HCT116 (cell line): ENCODE data around the gene MLLT11. TPM values are rescaled to one million over a fixed set of nuclear protein-coding genes. Genes with fewer than 3 reads are reported as not detected.
A peak's percentile ranks its signal among the peaks of the same experiment; 100 is the strongest.

Experiments used
- ATAC-seq: fragments of 200-7000 bp; cut with Tn5 transposase; 2 replicates; pipeline ENCODE4 v1.9.1; 2020; ENCODE audit warnings: mild to moderate bottlenecking, moderate library complexity
- BruUV-seq: library from RNA; stranded (reverse); fragments of 400-500 nt; replicated peaks from 2 replicates; lab custom pipeline; 2021; lab: Mats Ljungman, UMichigan
- CTCF ChIA-PET: fragments of 300-600 bp; sonication (Branson Sonifier 250); formaldehyde crosslinking; loops from one replicate; lab custom pipeline; 2021; ENCODE audit warnings: antibody characterized with exemption; lab: Charles Lee
- POLR2A ChIA-PET: fragments of 300-600, 350-600 bp; sonication (Branson Sonifier 250); formaldehyde crosslinking; loops from one replicate; lab custom pipeline; 2021; ENCODE audit warnings: antibody characterized with exemption; lab: Charles Lee
- RAD21 ChIA-PET, 2 experiments: fragments of 300-600 bp; sonication (Branson Sonifier 250); formaldehyde crosslinking; loops; one replicate each; lab custom pipeline; 2023; ENCODE audit warnings: low total read pairs in 2 of 2; ENCODE audit not compliant: uncharacterized antibody in 2 of 2, unreplicated experiment in 2 of 2, low non-redundant PET in 1 of 2; lab: Charles Lee
- DNase-seq: peaks from one replicate; pipeline ENCODE4 v3.0.0-alpha.2; 2010; ENCODE audit warnings: low read depth, low spot score
- H2AFZ ChIP-seq: fragments of 200-600 bp; shearing (Covaris generic), sonication (generic); 2 replicates; pipeline ENCODE4 v1.6.1; 2017; ENCODE audit warnings: low read depth, mixed run types, mixed read lengths, antibody characterized with exemption, low read length; ENCODE audit not compliant: poor library complexity, severe bottlenecking
- H3K27ac ChIP-seq: 2 replicates; pipeline ENCODE4 v1.5.1; 2012; ENCODE audit warnings: low read depth, low read length
- H3K27me3 ChIP-seq: fragments of 200-600 bp; sonication (generic); 2 replicates; pipeline ENCODE4 v1.6.1; 2016; ENCODE audit warnings: mixed run types, low read length, mixed read lengths; ENCODE audit not compliant: insufficient read depth
- H3K36me3 ChIP-seq, 2 experiments: fragments of 200-500 bp in 1 of 2; fragments of 200-600 bp in 1 of 2; sonication (Bioruptor generic) in 1 of 2; sonication (generic) in 1 of 2; 2 replicates each; pipeline versions ENCODE4 v1.5.1 to v1.6.1; 2014 to 2016; ENCODE audit warnings: low read length in 2 of 2, inconsistent platforms in 1 of 2, mixed read lengths in 1 of 2, mixed run types in 1 of 2; ENCODE audit not compliant: insufficient read depth in 2 of 2, control insufficient read depth in 1 of 2
- H3K4me1 ChIP-seq, 2 experiments: fragments of 200-600 bp in 1 of 2; sonication (generic) in 1 of 2; 2 replicates each; pipeline versions ENCODE4 v1.5.1 to v1.6.1; 2012 to 2017; ENCODE audit warnings: low read length in 2 of 2, inconsistent platforms in 1 of 2, mild to moderate bottlenecking in 1 of 2, mixed read lengths in 1 of 2, mixed run types in 1 of 2, moderate library complexity in 1 of 2; ENCODE audit not compliant: insufficient read depth in 2 of 2, control insufficient read depth in 1 of 2
- H3K4me2 ChIP-seq: fragments of 200-600 bp; sonication (generic); 2 replicates; pipeline ENCODE4 v1.6.1; 2017; ENCODE audit warnings: mixed run types, low read length, mixed read lengths
- H3K4me3 ChIP-seq, 2 experiments: fragments of 200-600 bp in 1 of 2; sonication (generic) in 1 of 2; replicated peaks in 1 of 2; 2 replicates each; pipeline ENCODE4 v1.5.1; 2011 to 2016; ENCODE audit warnings: low read length in 2 of 2, control low read depth in 1 of 2, low read depth in 1 of 2, mild to moderate bottlenecking in 1 of 2, mixed read lengths in 1 of 2, mixed run types in 1 of 2
- H3K79me2 ChIP-seq: fragments of 200-600 bp; sonication (generic); 2 replicates; pipeline ENCODE4 v1.6.1; 2017; ENCODE audit warnings: mild to moderate bottlenecking, mixed run types, low read length, moderate library complexity, mixed read lengths; ENCODE audit not compliant: insufficient read depth
- H3K9ac ChIP-seq: fragments of 200-600 bp; sonication (generic); 2 replicates; pipeline ENCODE4 v1.6.1; 2016; ENCODE audit warnings: low read length, mixed read lengths
- H3K9me2 ChIP-seq: fragments of 200-600 bp; sonication (generic), shearing (Covaris generic); 2 replicates; pipeline ENCODE4 v1.6.1; 2017; ENCODE audit warnings: mixed run types, mild to moderate bottlenecking, moderate library complexity; ENCODE audit not compliant: insufficient read depth
- H3K9me3 ChIP-seq, 2 experiments: fragments of 200-500 bp in 1 of 2; fragments of 200-600 bp in 1 of 2; sonication (Bioruptor generic) in 1 of 2; sonication (generic) in 1 of 2; 2 replicates each; pipeline ENCODE4 v1.6.1; 2014 to 2017; ENCODE audit warnings: low read length in 2 of 2, mixed read lengths in 2 of 2, inconsistent platforms in 1 of 2, low read depth in 1 of 2, mild to moderate bottlenecking in 1 of 2, mixed run types in 1 of 2, moderate library complexity in 1 of 2; ENCODE audit not compliant: control insufficient read depth in 1 of 2, insufficient read depth in 1 of 2
- H4K20me1 ChIP-seq: fragments of 200-600 bp; sonication (generic), shearing (Covaris generic); 2 replicates; pipeline ENCODE4 v1.6.1; 2017; ENCODE audit warnings: mixed run types, mild to moderate bottlenecking, moderate library complexity; ENCODE audit not compliant: insufficient read depth
- CBX3 ChIP-seq: IDR thresholded peaks from 2 replicates; pipeline ENCODE4 v1.6.1; 2012; ENCODE audit warnings: low read depth
- CEBPB ChIP-seq: IDR thresholded peaks from 2 replicates; pipeline ENCODE4 v1.6.1; 2012; ENCODE audit warnings: low read depth
- EGR1 ChIP-seq: IDR thresholded peaks from 2 replicates; pipeline ENCODE4 v1.6.1; 2012; ENCODE audit warnings: low read depth
- MAX ChIP-seq: IDR thresholded peaks from 2 replicates; pipeline ENCODE4 v1.6.1; 2012
- POLR2A ChIP-seq: IDR thresholded peaks from 2 replicates; pipeline ENCODE4 v1.7.0; 2011; ENCODE audit warnings: borderline replicate concordance; ENCODE audit not compliant: insufficient read depth, insufficient read length; ENCODE audit errors: extremely low read depth
- POLR2AphosphoS5 ChIP-seq: IDR thresholded peaks from 2 replicates; pipeline ENCODE4 v1.6.1; 2011; ENCODE audit warnings: mild to moderate bottlenecking, low read depth, low read length, moderate library complexity
- RAD21 ChIP-seq: IDR thresholded peaks from 2 replicates; pipeline ENCODE4 v1.6.1; 2012; ENCODE audit warnings: low read depth, mild to moderate bottlenecking
- SIN3A ChIP-seq: IDR thresholded peaks from 2 replicates; pipeline ENCODE4 v1.6.1; 2012; ENCODE audit warnings: low read depth
- SP1 ChIP-seq: IDR thresholded peaks from 2 replicates; pipeline ENCODE4 v1.6.1; 2012; ENCODE audit warnings: low read depth
- TCF7L2 ChIP-seq: IDR thresholded peaks from 2 replicates; pipeline ENCODE4 v1.7.0; 2011; ENCODE audit warnings: borderline replicate concordance, inconsistent platforms; ENCODE audit not compliant: insufficient read depth, insufficient read length; ENCODE audit errors: extremely low read depth
- YY1 ChIP-seq: IDR thresholded peaks from 2 replicates; pipeline ENCODE4 v1.6.1; 2011; ENCODE audit warnings: low read length, low read depth, moderate library complexity, mild to moderate bottlenecking; ENCODE audit not compliant: insufficient replicate concordance; ENCODE audit errors: extremely low read depth
- ZBTB33 ChIP-seq: IDR thresholded peaks from 2 replicates; pipeline ENCODE4 v1.6.1; 2011; ENCODE audit warnings: mild to moderate bottlenecking, low read length, moderate library complexity; ENCODE audit not compliant: insufficient replicate concordance; ENCODE audit errors: extremely low read depth
- ZFX ChIP-seq: fragments of 450-650 bp; IDR thresholded peaks from 2 replicates; pipeline ENCODE4 v1.6.1; 2017
- ZNF274 ChIP-seq: fragments of 200-500 bp; sonication (Bioruptor generic); IDR thresholded peaks from 2 replicates; pipeline ENCODE4 v1.6.1; 2014; ENCODE audit warnings: mild to moderate bottlenecking, low read depth, low read length, inconsistent platforms
- intact Hi-C: fragments of 100-400 bp; cut with micrococcal nuclease; formaldehyde crosslinking; loops from 2 replicates; pipeline ENCODE4 v1.10.0; 2022
- total RNA-seq: library from RNA; stranded (reverse); gene quantifications from one replicate; pipeline ENCODE4 v1.2.1, GENCODE V29; 2021; ENCODE audit not compliant: unreplicated experiment

The MLLT11 gene
- total RNA-seq, 1 experiment from 2014 or later, result 0.17 TPM

- DNase-seq (no peak), ATAC-seq (no peak)
- no peak overlapping the region for H2AFZ ChIP-seq
- no peaks in the 10 kb centered on the region for H3K27me3 ChIP-seq
- no peaks in the 10 kb centered on the region for H3K36me3 ChIP-seq
- intact Hi-C loops, result no loop called here
- H3K9ac ChIP-seq, result no peak overlapping the region
- peaks cover 22 to 32% of the 10 kb centered on the region in 2 experiments for H3K4me1 ChIP-seq
- no peak for TF ChIP-seq MAX
- TF ChIP-seq RAD21, result no peak
- no peak for TF ChIP-seq SIN3A
- no peak for TF ChIP-seq SP1
- no peak for TF ChIP-seq YY1
- no peak for TF ChIP-seq POLR2AphosphoS5
- TF ChIP-seq CEBPB, result no peak
- TF ChIP-seq ZFX, result no peak
- TF ChIP-seq CBX3, result no peak
- CTCF ChIA-PET, result no interaction called here
- H3K9me3 ChIP-seq, result no peaks in the 10 kb centered on the region
- RAD21 ChIA-PET, result no interaction called here
- 0 out of 4 replicates have a peak overlapping the region, but pooled peaks of 1 of the 2 experiments have one; percentile 78 for H3K4me3 ChIP-seq
- H3K4me2 ChIP-seq, result peak overlapping the region; percentile 86
- no peaks in the 10 kb centered on the region for H3K9me2 ChIP-seq
- POLR2A ChIA-PET, result no interaction called here
- no peaks in the 10 kb centered on the region for H4K20me1 ChIP-seq
- no TSS peak for BruUV-seq
- no peak overlapping the region for H3K27ac ChIP-seq
- H3K79me2 ChIP-seq, result no peaks in the 10 kb centered on the region; the same call in 1 of the 2 replicates
These were observed 8.9 kb downstream of the MLLT11 start for GRCh38 chr1:151069103-151069486.

- ChIA-PET POLR2A (interaction anchor here (0.5 to 1.5 kb wide), 6 partner anchors 8 to 452 kb away, joined by 3 to 5 read pairs (median 4); partner anchors contain the start of gene CDC42SE1), RAD21 (interaction anchor here (0.7 to 0.9 kb wide), 2 partner anchors 43 to 84 kb away, joined by 3 read pairs; no protein-coding TSS in a partner anchor), CTCF (interaction anchor here (0.7 to 2.2 kb wide), 6 partner anchors 8 to 181 kb away, joined by 3 to 17 read pairs (median 4); no protein-coding TSS in a partner anchor)
- H3K4me1 ChIP-seq, result peaks cover 22 to 32% of the 10 kb centered on the region in 2 experiments
- H2AFZ ChIP-seq, result peak within 1 kb of the TSS; percentile 10
- peak within 1 kb of the TSS; percentile 98 for H3K27ac ChIP-seq
- H3K4me2 ChIP-seq, result peak within 1 kb of the TSS; percentile 86
- peak; percentile 91 for DNase-seq
- no peaks in the 10 kb centered on the region for H4K20me1 ChIP-seq
- no peaks in the 10 kb centered on the region for H3K36me3 ChIP-seq
- BruUV-seq, result no TSS peak
- H3K9ac ChIP-seq, result peak within 1 kb of the TSS; percentile 88
- H3K9me3 ChIP-seq, result no peaks in the 10 kb centered on the region
- no peaks in the 10 kb centered on the region for H3K9me2 ChIP-seq
- intact Hi-C loops, result loop anchor here (1.0 kb wide), 1 partner anchor 86 kb away; the partner anchor contains the start of gene TNFAIP8L2
- ATAC-seq, result peak; percentile 90
- H3K4me3 ChIP-seq, result peak within 1 kb of the TSS; percentile 74 to 78
- no peaks in the 10 kb centered on the region for H3K27me3 ChIP-seq
- no peaks in the 10 kb centered on the region; the same call in 1 of the 2 replicates for H3K79me2 ChIP-seq
- TF ChIP-seq RAD21 (peak; percentile 62), CBX3 (peak; percentile 96), CEBPB (peak; percentile 68; the same call in 1 of the 2 replicates), EGR1 (peak; percentile 71), ZNF274 (no peak), POLR2A (peak; percentile 92), YY1 (peak; percentile 93), TCF7L2 (peak; percentile 42), ZBTB33 (no peak)
These were observed 10.5 kb downstream of the MLLT11 start, which contains the start of gene GABPB2 for GRCh38 chr1:151070474-151071276. TSS of gene GABPB2 (plus strand) at chr1:151070761. CDS start at chr1:151088190, 17,429 bp downstream.
